Measurements from ENCODE around the gene GSN. TPM values are rescaled to one million over a fixed set of nuclear protein-coding genes. Genes with fewer than 3 reads are reported as not detected.

Gene GSN
- total and polyA plus RNA-seq, 2 of the 8 experiments (the other 6 are each of a cell fraction or from before 2014, with no cell fraction given) = 52.3 to 94.5 TPM

DNA sequence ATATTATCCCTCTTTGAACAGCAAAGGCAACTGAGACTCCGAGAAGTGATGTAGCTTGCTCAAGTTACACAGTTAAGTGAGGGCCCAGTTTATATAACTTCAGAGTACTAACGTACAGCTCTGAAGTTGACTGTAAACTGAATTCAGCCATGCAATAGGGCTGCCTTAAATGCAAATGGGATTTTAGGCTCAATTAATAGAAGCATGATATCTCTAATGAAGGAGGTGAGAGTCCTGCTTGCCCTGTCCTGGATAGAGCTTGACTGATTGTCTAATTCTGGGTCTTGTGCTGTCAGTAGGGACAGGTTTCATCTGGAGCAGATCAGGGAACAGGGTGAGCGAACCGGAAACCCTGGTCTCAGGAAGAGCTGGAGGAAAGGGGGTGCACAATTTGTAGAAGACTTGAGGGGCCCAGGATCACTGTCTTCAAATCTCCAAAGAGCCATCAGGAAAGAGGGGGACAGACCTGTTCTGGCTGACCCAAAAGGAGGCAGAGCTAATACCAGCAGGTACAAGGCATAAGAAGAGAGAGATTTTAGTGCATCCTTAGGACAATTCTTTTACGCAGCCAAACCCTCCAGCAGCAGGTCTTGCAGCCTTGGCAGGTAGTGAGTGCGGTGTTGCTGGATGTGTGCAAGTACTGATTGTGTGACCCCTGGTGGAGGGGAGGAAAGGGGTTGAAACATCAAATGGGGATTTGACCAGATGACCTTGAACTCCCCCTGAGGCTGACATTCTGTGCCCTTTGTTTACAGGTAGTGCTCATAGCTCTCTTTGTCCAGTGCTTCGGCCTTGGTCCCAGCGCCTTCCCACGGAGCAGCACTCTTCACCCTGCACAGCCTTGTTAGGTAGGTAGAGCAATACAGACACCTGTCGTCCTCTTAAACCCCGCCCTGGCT, 13.0 kb downstream of the GSN start (continued):
- TF ChIP-seq, protein P1, sequence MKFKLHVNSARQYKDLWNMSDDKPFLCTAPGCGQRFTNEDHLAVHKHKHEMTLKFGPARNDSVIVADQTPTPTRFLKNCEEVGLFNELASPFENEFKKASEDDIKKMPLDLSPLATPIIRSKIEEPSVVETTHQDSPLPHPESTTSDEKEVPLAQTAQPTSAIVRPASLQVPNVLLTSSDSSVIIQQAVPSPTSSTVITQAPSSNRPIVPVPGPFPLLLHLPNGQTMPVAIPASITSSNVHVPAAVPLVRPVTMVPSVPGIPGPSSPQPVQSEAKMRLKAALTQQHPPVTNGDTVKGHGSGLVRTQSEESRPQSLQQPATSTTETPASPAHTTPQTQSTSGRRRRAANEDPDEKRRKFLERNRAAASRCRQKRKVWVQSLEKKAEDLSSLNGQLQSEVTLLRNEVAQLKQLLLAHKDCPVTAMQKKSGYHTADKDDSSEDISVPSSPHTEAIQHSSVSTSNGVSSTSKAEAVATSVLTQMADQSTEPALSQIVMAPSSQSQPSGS (IDR thresholded peaks at IDR 0.05; ENCODE audit: low read length) = no peak
- TF ChIP-seq HDAC6 (IDR thresholded peaks at IDR 0.05; ENCODE audit: low read depth, low read length) = no peak
- TF ChIP-seq RXRA (IDR thresholded peaks at IDR 0.05; ENCODE audit: insufficient read depth, low read depth, low read length) = no peak
- TF ChIP-seq CREB1 (IDR thresholded peaks at IDR 0.05) = no peak
- TF ChIP-seq RAD21 (IDR thresholded peaks at IDR 0.05 in 1 of 2, conservative IDR thresholded peaks at IDR 0.05 in 1 of 2; ENCODE audit: low read depth in 2 of 2, low read length in 2 of 2) = no peak

All from H1 (cell line).